GM12865 (cell line): ENCODE results near the gene TMED4.
"Not testable (repeated sequence)": the region's sequence is repeated elsewhere in the genome, so short reads cannot be mapped to it uniquely, and the experiment has no call there.

Experiments
- DNase-seq: peaks from one replicate; pipeline ENCODE4 v3.0.0; 2010; ENCODE audit warnings: low read depth
- H3K4me3 ChIP-seq: 2 replicates; pipeline ENCODE4 v1.5.1; 2011; ENCODE audit warnings: mild to moderate bottlenecking, low read depth, low read length, control low read depth
- CTCF ChIP-seq: IDR thresholded peaks from 2 replicates; pipeline ENCODE4 v1.5.1; 2011; ENCODE audit warnings: low read length, control low read depth, low read depth, inconsistent platforms; ENCODE audit not compliant: insufficient read depth; ENCODE audit errors: missing control alignments

Gene TMED4

GRCh38 chr7:44567884-44568283, 14.1 kb downstream of the TMED4 start:
- TF ChIP-seq CTCF = no peak
- no peak for DNase-seq

DNA sequence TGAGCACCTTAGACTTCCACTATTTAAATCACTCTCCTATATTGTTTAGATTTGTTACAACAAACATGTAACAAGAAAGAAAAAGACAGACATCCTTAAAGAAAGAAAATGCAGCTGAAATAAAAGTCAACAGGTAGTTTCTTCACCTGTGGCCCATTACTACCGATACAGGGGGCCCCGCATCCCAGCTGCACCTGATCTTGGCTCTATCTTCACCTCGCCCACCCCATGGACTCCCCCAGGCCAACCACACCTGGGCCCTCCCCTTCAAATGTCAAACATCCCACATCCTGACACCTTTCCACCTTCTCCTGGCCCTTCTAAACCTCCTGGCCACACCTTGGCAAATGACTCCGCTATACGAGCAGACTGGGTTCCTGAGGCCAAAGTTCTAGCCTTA, 15.4 kb downstream of the TMED4 start:
- no peak overlapping the region for H3K4me3 ChIP-seq
- no peak for DNase-seq
- TF ChIP-seq CTCF = no peak

More at GRCh38 chr7:44567884-44568283, 14.1 kb downstream of the TMED4 start:
- H3K4me3 ChIP-seq = no peak overlapping the region

DNA sequence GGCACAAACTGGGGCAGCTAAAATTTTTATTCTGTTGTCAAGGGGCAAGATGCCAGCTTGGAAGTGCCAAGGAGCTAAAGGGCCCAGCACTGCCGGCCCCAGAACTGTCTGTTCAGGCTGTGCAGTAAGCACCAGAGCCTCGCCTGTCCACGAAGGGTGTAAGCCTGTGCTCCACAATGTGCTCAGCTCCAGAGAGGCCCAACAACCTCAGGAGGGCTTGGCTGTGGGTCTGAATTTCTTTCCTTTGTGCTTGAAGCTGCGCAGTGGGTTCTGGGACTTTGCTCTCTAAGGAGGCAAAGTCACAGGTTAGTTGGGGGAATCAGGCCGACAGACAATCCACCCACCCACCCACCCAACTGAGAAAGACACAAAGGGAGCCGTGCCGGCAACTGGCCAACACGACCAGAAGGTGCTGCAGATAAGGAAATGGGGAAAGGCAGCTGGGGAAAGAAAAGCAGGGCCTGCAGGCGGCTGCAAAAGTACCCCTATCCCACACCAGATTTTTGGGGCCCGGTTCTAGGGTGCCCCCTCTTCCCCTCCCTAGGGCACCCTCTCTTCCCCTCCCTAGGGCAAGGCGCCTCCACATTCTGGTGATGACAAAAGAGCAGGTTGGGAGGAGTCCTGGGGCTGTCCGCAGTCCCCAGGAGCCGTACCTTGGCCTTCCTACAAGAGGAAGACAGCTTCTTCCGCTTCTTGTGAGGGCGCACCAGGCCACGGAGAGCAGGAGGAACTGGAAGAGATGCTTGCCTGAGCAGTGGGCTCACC, 16.1 kb downstream of the TMED4 start:
- no peak overlapping the region for H3K4me3 ChIP-seq
- no peak for DNase-seq
- TF ChIP-seq CTCF = no peak

DNA sequence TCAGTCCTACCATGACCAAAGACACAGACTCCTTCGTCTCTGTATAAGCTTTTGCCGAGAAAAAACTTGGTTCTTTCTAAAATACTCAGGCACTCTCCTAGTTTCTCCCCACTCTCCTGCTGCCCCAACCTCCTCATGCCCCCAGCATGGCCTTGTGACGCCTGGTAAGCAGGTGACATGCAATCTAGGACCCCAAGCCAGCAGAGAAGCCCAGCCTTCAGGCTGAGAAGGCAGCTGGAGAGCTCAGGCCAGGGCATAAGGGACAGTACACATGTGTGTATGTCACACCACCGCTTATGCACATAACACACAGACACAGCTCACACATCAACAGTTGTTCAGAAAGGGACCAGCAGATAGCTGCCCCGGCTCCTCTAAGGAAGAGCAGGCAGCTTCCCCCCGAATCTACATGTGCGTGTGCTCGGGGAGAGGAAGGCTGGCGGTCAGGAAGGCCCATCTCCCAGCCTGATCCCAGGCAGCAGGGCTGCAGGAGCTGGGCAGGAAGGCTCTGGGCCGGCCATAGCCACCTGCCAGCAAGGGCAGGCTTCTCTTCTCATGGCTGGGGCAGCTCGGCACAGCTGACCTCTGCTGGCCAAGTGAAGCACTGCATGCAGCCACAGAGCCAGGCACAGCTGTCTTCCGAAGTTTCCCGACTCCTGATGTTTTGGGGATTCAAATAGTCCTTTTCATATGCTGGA, 16.8 kb downstream of the TMED4 start:
- peak; percentile 98 for TF ChIP-seq CTCF
- no peak overlapping the region for H3K4me3 ChIP-seq
- DNase-seq = peak; percentile 62

GRCh38 chr7:44564606-44565005, 17.4 kb downstream of the TMED4 start:
- H3K4me3 ChIP-seq = no peak overlapping the region
- DNase-seq = no peak
- no peak for TF ChIP-seq CTCF

- H3K4me3 ChIP-seq = no peak overlapping the region
- TF ChIP-seq CTCF = no peak
- no peak for DNase-seq
Observed at GRCh38 chr7:44563171-44563679, 18.8 kb downstream of the TMED4 start.

DNA sequence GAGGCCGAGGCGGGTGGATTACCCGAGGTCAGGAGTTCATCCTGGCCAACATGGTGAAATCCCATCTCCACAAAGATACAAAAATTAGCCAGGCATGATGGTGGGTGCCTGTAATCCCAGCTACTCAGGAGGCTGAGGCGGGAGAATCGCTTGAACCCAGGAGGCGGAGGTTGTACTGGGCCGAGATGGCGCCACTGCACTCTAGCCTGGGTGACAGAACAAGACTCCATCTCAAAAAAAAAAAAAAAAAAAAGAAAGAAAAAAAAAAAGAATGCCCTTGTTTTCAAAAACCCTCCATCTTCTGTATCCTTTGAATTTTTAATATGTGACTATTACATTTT, 19.4 kb downstream of the TMED4 start:
- not testable (repeated sequence) for DNase-seq, H3K4me3 ChIP-seq
